Mesenchymal stem cell (in vitro differentiated cells and primary cell): ENCODE measurements around the gene EFNA5.
A peak's percentile ranks its signal among the peaks of the same experiment; 100 is the strongest.

Source experiments
- DNase-seq: peaks from one replicate; pipeline ENCODE4 v3.0.0-alpha.2; 2013
- H2AFZ ChIP-seq: one replicate; pipeline ENCODE4 v1.6.1; 2013; ENCODE audit warnings: low read depth, mild to moderate bottlenecking, control low read depth, inconsistent platforms, low read length, moderate library complexity
- H2AK5ac ChIP-seq: 2 replicates; pipeline ENCODE4 v1.6.1; 2013; ENCODE audit warnings: low read length, moderate library complexity, mild to moderate bottlenecking, inconsistent platforms; ENCODE audit not compliant: severe bottlenecking
- H2BK120ac ChIP-seq: one replicate; pipeline ENCODE4 v1.6.1; 2013; ENCODE audit warnings: low read depth, mild to moderate bottlenecking, inconsistent platforms, low read length, moderate library complexity
- H2BK12ac ChIP-seq, 2 experiments: one replicate each; pipeline ENCODE4 v1.6.1; 2013; ENCODE audit warnings: inconsistent platforms in 2 of 2, low read length in 2 of 2, mild to moderate bottlenecking in 2 of 2, moderate library complexity in 2 of 2, control low read depth in 1 of 2
- H2BK15ac ChIP-seq: one replicate; pipeline ENCODE4 v1.6.1; 2013; ENCODE audit warnings: mild to moderate bottlenecking, low read depth, inconsistent platforms; ENCODE audit not compliant: poor library complexity, severe bottlenecking
- H2BK5ac ChIP-seq: 2 replicates; pipeline ENCODE4 v1.6.1; 2013; ENCODE audit warnings: low read depth, mild to moderate bottlenecking, low read length, control low read depth, inconsistent platforms; ENCODE audit not compliant: poor library complexity, severe bottlenecking
- H3K14ac ChIP-seq, 2 experiments: one replicate each; pipeline ENCODE4 v1.6.1; 2013; ENCODE audit warnings: inconsistent platforms in 2 of 2, low read length in 2 of 2, control low read depth in 1 of 2, mild to moderate bottlenecking in 1 of 2, moderate library complexity in 1 of 2
- H3K18ac ChIP-seq, 2 experiments: one replicate each; pipeline ENCODE4 v1.6.1; 2013; ENCODE audit warnings: inconsistent platforms in 2 of 2, low read length in 2 of 2, control low read depth in 1 of 2, low read depth in 1 of 2, mild to moderate bottlenecking in 1 of 2
- H3K23ac ChIP-seq, 2 experiments: one replicate each; pipeline ENCODE4 v1.6.1; 2013; ENCODE audit warnings: inconsistent platforms in 2 of 2, low read length in 2 of 2, mild to moderate bottlenecking in 2 of 2, moderate library complexity in 2 of 2, control low read depth in 1 of 2
- H3K27ac ChIP-seq: 2 replicates; pipeline ENCODE4 v1.5.1; 2013; ENCODE audit warnings: mild to moderate bottlenecking, moderate library complexity, low read length, control low read depth, inconsistent platforms; ENCODE audit not compliant: poor library complexity, severe bottlenecking
- H3K27me3 ChIP-seq, 2 experiments: 2 replicates each; pipeline versions ENCODE4 v1.6.1 to v1.7.0; 2013; ENCODE audit warnings: low read length in 2 of 2, mild to moderate bottlenecking in 2 of 2, moderate library complexity in 2 of 2, control low read depth in 1 of 2, inconsistent platforms in 1 of 2; ENCODE audit not compliant: control insufficient read depth in 1 of 2, insufficient read depth in 1 of 2
- H3K36me3 ChIP-seq, 2 experiments: 2 replicates each; pipeline versions ENCODE4 v1.6.1 to v1.7.0; 2013; ENCODE audit warnings: low read length in 2 of 2, control low read depth in 1 of 2, inconsistent platforms in 1 of 2, low read depth in 1 of 2, mild to moderate bottlenecking in 1 of 2; ENCODE audit not compliant: insufficient read depth in 2 of 2, control insufficient read depth in 1 of 2
- H3K4ac ChIP-seq, 2 experiments: one replicate each; pipeline ENCODE4 v1.6.1; 2013; ENCODE audit warnings: inconsistent platforms in 2 of 2, low read length in 2 of 2, mild to moderate bottlenecking in 2 of 2, moderate library complexity in 2 of 2, control low read depth in 1 of 2, low read depth in 1 of 2
- H3K4me1 ChIP-seq: 2 replicates; pipeline ENCODE4 v1.6.1; 2013; ENCODE audit warnings: low read depth, low read length, control low read depth; ENCODE audit not compliant: control insufficient read depth, insufficient read depth
- H3K4me2 ChIP-seq: 2 replicates; pipeline ENCODE4 v1.6.1; 2013; ENCODE audit warnings: low read length, mild to moderate bottlenecking, inconsistent platforms; ENCODE audit not compliant: poor library complexity, severe bottlenecking
- H3K4me3 ChIP-seq, 2 experiments: 2 replicates each; pipeline versions ENCODE4 v1.5.1 to v1.7.0; 2013; ENCODE audit warnings: low read length in 2 of 2, mild to moderate bottlenecking in 2 of 2, control low read depth in 1 of 2, low read depth in 1 of 2; ENCODE audit not compliant: insufficient read depth in 1 of 2
- H3K79me1 ChIP-seq: replicated peaks from 2 replicates; pipeline ENCODE4 v1.6.1; 2013; ENCODE audit warnings: mild to moderate bottlenecking, control low read depth, low read length, inconsistent platforms; ENCODE audit not compliant: poor library complexity, severe bottlenecking
- H3K9ac ChIP-seq: 2 replicates; pipeline ENCODE4 v1.7.0; 2013; ENCODE audit warnings: mild to moderate bottlenecking, low read length, moderate library complexity
- H3K9me3 ChIP-seq: 2 replicates; pipeline ENCODE4 v1.7.0; 2013; ENCODE audit warnings: mild to moderate bottlenecking, low read length; ENCODE audit not compliant: control insufficient read depth
- H4K8ac ChIP-seq: one replicate; pipeline ENCODE4 v1.6.1; 2013; ENCODE audit warnings: inconsistent platforms, mild to moderate bottlenecking, low read length, moderate library complexity
- H4K91ac ChIP-seq: one replicate; pipeline ENCODE4 v1.6.1; 2013; ENCODE audit warnings: mild to moderate bottlenecking, low read length, inconsistent platforms
- WGBS: methylation state at CpG from one replicate; pipeline ENCODE4 v1.1.7; 2013; ENCODE audit warnings: mixed read lengths; 5-methylcytosine and 5-hydroxymethylcytosine counted together

Gene EFNA5

DNA sequence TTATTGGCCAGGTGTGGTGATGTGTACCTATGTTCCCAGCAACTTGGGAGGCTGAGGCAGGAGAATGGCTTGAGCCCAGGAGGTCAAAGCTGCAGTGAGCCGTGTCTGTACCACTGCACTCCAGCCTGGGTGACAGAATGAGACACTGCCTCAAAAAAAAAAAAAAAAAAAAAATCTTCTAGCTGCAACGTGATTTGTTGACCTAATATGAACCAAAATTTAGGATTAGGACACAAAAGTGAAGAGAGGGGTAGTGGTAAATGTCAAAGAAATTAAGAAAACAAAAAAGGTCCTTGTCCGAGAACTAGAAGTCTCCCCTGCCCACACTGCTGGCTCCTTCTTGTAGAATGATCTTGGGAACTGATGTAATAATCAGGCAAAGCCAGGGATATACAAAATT is 272.0 kb downstream of the EFNA5 start:
- H4K91ac ChIP-seq = no peak overlapping the region
- no peak for DNase-seq
- H3K9ac ChIP-seq = no peak overlapping the region
- no peaks in the 10 kb centered on the region for H3K27me3 ChIP-seq
- no peaks in the 10 kb centered on the region for H3K36me3 ChIP-seq
- H3K27ac ChIP-seq = no peak overlapping the region
- H3K18ac ChIP-seq = no peak overlapping the region
- H3K9me3 ChIP-seq = no peaks in the 10 kb centered on the region
- no peak overlapping the region for H2BK120ac ChIP-seq
- H4K8ac ChIP-seq = no peak overlapping the region
- no peak overlapping the region for H2BK5ac ChIP-seq
- WGBS = 99% methylated on average over 3 of the region's 3 CpGs
- no peak overlapping the region for H3K23ac ChIP-seq
- peaks cover 9% of the 10 kb centered on the region for H3K4me1 ChIP-seq
- no peak overlapping the region for H3K14ac ChIP-seq
- H2AK5ac ChIP-seq = no peak overlapping the region
- H3K4ac ChIP-seq = no peak overlapping the region
- H2BK15ac ChIP-seq = no peak overlapping the region
- H2BK12ac ChIP-seq = no peak overlapping the region
- H3K4me3 ChIP-seq = no peak overlapping the region
- H3K4me2 ChIP-seq = no peak overlapping the region
- peaks cover 15% of the 10 kb centered on the region for H3K79me1 ChIP-seq
- H2AFZ ChIP-seq = no peak overlapping the region

DNA sequence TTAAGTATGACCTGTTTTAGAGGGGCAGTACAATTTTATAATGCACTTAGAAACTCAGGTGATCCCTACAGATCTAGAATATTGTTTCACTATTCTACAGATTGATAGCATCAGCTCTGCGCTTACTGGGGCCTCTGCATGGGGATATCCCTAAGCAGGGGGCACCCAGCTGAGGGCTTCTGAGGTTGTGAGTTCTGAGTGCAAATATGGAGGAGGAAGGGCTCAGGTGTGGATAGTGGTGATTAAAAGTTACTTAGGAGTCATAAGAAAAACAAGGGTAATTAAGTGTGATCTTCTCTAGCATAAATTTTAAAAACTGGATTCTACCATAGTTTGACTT is 274.4 kb downstream of the EFNA5 start:
- H3K4me1 ChIP-seq = peaks cover 8% of the 10 kb centered on the region
- H3K4ac ChIP-seq = no peak overlapping the region
- no peak overlapping the region for H2BK120ac ChIP-seq
- H3K27me3 ChIP-seq = no peaks in the 10 kb centered on the region
- no peak overlapping the region for H3K23ac ChIP-seq
- WGBS = 100% methylated on average over 1 of the region's 1 CpG
- H2BK12ac ChIP-seq = no peak overlapping the region
- H3K4me3 ChIP-seq = no peak overlapping the region
- H3K9ac ChIP-seq = no peak overlapping the region
- no peak overlapping the region for H2AFZ ChIP-seq
- peak overlapping the region; percentile 65 for H3K4me2 ChIP-seq
- H4K91ac ChIP-seq = no peak overlapping the region
- H3K79me1 ChIP-seq = peaks cover 24% of the 10 kb centered on the region
- H3K18ac ChIP-seq = no peak overlapping the region
- peak overlapping the region; percentile 63 for H2BK5ac ChIP-seq
- no peak overlapping the region for H3K14ac ChIP-seq
- H2BK15ac ChIP-seq = no peak overlapping the region
- H3K9me3 ChIP-seq = no peaks in the 10 kb centered on the region
- peak overlapping the region; percentile 95 for H3K27ac ChIP-seq
- H3K36me3 ChIP-seq = no peaks in the 10 kb centered on the region
- no peak for DNase-seq
- H4K8ac ChIP-seq = no peak overlapping the region
- H2AK5ac ChIP-seq = peak overlapping the region; percentile 74

DNA sequence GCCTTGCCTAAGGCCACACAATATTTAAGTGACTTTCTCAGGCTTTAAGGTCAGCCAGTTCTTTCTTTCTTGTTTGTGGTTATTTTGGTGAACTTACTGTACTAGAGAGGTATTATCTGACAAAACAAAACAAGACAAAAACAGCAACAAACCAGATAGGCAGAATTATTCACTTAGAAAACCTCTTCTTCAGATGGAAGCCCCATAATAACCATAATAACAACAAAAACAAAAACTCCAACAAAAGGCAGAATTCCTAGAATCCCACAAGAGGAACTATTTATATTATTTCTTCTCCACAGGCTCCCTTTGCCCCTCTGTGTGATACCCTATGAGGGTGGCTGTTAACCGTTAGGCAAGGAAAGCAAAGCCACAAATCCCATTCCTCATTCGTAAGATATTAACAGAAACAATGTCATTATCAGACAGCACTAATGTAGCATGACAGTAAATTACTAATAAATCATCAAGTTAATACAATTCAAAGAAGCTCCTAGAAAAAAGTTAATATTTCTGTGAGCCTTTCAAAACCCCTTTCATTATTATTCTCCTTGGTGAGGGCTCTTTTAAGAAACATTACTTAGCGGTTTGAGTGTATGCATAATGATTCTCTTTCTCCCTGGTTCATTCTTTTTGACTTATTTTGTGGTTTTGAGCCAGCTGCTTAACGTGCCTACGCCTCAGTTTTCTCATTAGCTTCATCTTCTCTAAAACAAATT is 274.9 kb downstream of the EFNA5 start:
- no peak overlapping the region for H3K4me3 ChIP-seq
- H3K79me1 ChIP-seq = peaks cover 26% of the 10 kb centered on the region
- no peak overlapping the region for H2BK5ac ChIP-seq
- H3K18ac ChIP-seq = no peak overlapping the region
- H3K14ac ChIP-seq = no peak overlapping the region
- H3K4ac ChIP-seq = no peak overlapping the region
- H2AFZ ChIP-seq = no peak overlapping the region
- H3K9ac ChIP-seq = no peak overlapping the region
- no peak overlapping the region for H2BK12ac ChIP-seq
- peak overlapping the region; percentile 95 for H3K27ac ChIP-seq
- H2BK15ac ChIP-seq = no peak overlapping the region
- H4K8ac ChIP-seq = no peak overlapping the region
- H2AK5ac ChIP-seq = no peak overlapping the region
- no peak overlapping the region for H4K91ac ChIP-seq
- no peak overlapping the region for H3K23ac ChIP-seq
- 80% methylated on average over 1 of the region's 5 CpGs for WGBS
- H3K9me3 ChIP-seq = no peaks in the 10 kb centered on the region
- no peaks in the 10 kb centered on the region for H3K27me3 ChIP-seq
- no peak overlapping the region for H2BK120ac ChIP-seq
- no peaks in the 10 kb centered on the region for H3K36me3 ChIP-seq
- H3K4me1 ChIP-seq = peaks cover 8% of the 10 kb centered on the region
- no peak for DNase-seq
- no peak overlapping the region for H3K4me2 ChIP-seq

DNA sequence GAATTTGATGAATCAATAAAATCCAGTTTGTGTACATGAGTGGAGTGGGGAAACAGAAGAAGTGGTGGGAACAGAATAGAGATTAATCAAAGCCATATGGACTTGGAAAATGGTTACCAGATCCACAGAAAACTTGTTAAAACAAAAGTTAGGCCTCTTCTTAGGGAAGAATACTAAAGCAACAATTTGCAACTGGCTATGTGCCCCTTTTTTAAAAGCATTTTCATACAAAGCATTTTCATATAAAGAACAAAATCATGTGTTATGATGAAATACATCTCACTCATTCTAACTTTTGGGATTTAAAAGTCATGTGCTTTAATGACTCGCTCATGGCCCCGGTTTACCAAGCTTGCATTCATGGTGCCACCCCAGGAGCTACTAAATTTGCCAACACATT is 276.9 kb downstream of the EFNA5 start:
- Histone ChIP-seq H2AK5ac (no peak overlapping the region), H2AFZ (no peak overlapping the region), H3K4me3 (no peak overlapping the region), H3K4me2 (no peak overlapping the region), H3K36me3 (no peaks in the 10 kb centered on the region), H3K23ac (no peak overlapping the region), H3K9ac (peak overlapping the region; percentile 42), H2BK12ac (no peak overlapping the region), H2BK120ac (no peak overlapping the region), H4K91ac (no peak overlapping the region), H4K8ac (no peak overlapping the region), H2BK5ac (no peak overlapping the region), H2BK15ac (no peak overlapping the region), H3K4me1 (peaks cover 8% of the 10 kb centered on the region), H3K27ac (no peak overlapping the region), H3K14ac (no peak overlapping the region), H3K9me3 (no peaks in the 10 kb centered on the region), H3K79me1 (peaks cover 22% of the 10 kb centered on the region), H3K4ac (no peak overlapping the region), H3K18ac (no peak overlapping the region), H3K27me3 (no peaks in the 10 kb centered on the region)
- WGBS = 96% methylated on average over 2 of the region's 2 CpGs
- no peak for DNase-seq
